ENCODE data around the gene MST1.

MST1 gene

GRCh38 chr3:49650637-49651036, 38.6 kb downstream of the MST1 start:
- H3K4me3 ChIP-seq (ENCODE audit: low read depth in 1 of 2, low read length in 2 of 2) = no peak overlapping the region
- H3K36me3 ChIP-seq (ENCODE audit: control insufficient read depth in 1 of 2, insufficient read depth in 2 of 2, low read length in 2 of 2) = no peaks in the 10 kb centered on the region
- H3K9me3 ChIP-seq (ENCODE audit: control insufficient read depth in 1 of 2, low read length in 2 of 2) = no peaks in the 10 kb centered on the region
- H3K9ac ChIP-seq (ENCODE audit: low read depth in 1 of 2, low read length in 2 of 2) = no peak overlapping the region
- H3K4me1 ChIP-seq (ENCODE audit: control insufficient read depth in 1 of 2, insufficient read depth in 2 of 2, low read length in 2 of 2) = peaks cover 0 to 4% of the 10 kb centered on the region in 2 donors
- H3K27me3 ChIP-seq (ENCODE audit: control insufficient read depth in 1 of 2, insufficient read depth in 2 of 2, low read length in 2 of 2) = no peaks in the 10 kb centered on the region
- no peak overlapping the region for H3K27ac ChIP-seq (ENCODE audit: low read depth, low read length)

GRCh38 chr3:49650177-49650576, 39.1 kb downstream of the MST1 start:
- Histone ChIP-seq H3K27me3 (ENCODE audit: control insufficient read depth in 1 of 2, insufficient read depth in 2 of 2, low read length in 2 of 2) (no peaks in the 10 kb centered on the region), H3K27ac (ENCODE audit: low read depth, low read length) (no peak overlapping the region), H3K4me3 (ENCODE audit: low read depth in 1 of 2, low read length in 2 of 2) (no peak overlapping the region), H3K36me3 (ENCODE audit: control insufficient read depth in 1 of 2, insufficient read depth in 2 of 2, low read length in 2 of 2) (no peaks in the 10 kb centered on the region), H3K9ac (ENCODE audit: low read depth in 1 of 2, low read length in 2 of 2) (no peak overlapping the region), H3K4me1 (ENCODE audit: control insufficient read depth in 1 of 2, insufficient read depth in 2 of 2, low read length in 2 of 2) (peaks cover 0 to under 1% of the 10 kb centered on the region in 2 donors), H3K9me3 (ENCODE audit: control insufficient read depth in 1 of 2, low read length in 2 of 2) (no peaks in the 10 kb centered on the region)

- Histone ChIP-seq H3K9ac (ENCODE audit: low read depth in 1 of 2, low read length in 2 of 2) (no peak overlapping the region), H3K27ac (ENCODE audit: low read depth, low read length) (no peak overlapping the region), H3K4me3 (ENCODE audit: low read depth in 1 of 2, low read length in 2 of 2) (no peak overlapping the region), H3K9me3 (ENCODE audit: control insufficient read depth in 1 of 2, low read length in 2 of 2) (no peaks in the 10 kb centered on the region), H3K36me3 (ENCODE audit: control insufficient read depth in 1 of 2, insufficient read depth in 2 of 2, low read length in 2 of 2) (no peaks in the 10 kb centered on the region), H3K27me3 (ENCODE audit: control insufficient read depth in 1 of 2, insufficient read depth in 2 of 2, low read length in 2 of 2) (no peaks in the 10 kb centered on the region), H3K4me1 (ENCODE audit: control insufficient read depth in 1 of 2, insufficient read depth in 2 of 2, low read length in 2 of 2) (no peaks in the 10 kb centered on the region)
Measured at GRCh38 chr3:49649576-49649975, 39.7 kb downstream of the MST1 start.

DNA sequence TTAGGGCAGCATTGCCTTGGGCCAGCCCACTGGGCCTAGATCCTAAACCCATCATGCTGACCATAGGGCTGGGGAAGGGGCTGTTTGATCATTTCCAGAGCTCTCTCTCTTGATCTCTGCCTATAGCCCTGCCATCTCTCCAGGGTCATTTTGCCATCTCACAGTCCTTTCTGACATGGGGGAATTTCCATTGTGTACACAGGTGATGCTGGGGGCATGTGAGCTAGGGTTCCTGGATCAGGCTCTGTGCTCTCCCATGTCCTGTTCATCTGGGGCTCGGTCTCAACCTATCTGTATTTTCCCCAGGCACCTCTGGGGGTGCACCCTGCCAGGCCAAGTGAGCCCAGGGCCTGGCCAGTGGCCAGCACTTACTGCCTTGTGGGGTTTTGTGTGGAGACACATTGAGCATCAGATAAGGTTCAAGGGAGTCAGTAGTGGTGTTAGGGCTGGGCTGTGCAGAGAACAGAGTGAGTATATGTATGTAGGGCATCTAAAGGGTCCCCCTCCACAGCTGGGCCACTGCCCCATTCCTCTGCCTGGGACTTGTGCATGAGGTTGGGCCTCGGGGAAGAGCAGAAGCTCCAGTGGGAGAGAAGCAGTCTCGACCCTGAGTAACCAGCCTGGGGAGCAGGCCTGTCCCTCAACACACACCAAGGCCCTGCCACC, 40.8 kb downstream of the MST1 start:
- Histone ChIP-seq H3K9ac (ENCODE audit: low read depth in 1 of 2, low read length in 2 of 2) (no peak overlapping the region), H3K36me3 (ENCODE audit: control insufficient read depth in 1 of 2, insufficient read depth in 2 of 2, low read length in 2 of 2) (no peaks in the 10 kb centered on the region), H3K27ac (ENCODE audit: low read depth, low read length) (no peak overlapping the region)

GRCh38 chr3:49647741-49648140, 41.5 kb downstream of the MST1 start:
- Histone ChIP-seq H3K9ac (ENCODE audit: low read depth in 1 of 2, low read length in 2 of 2) (no peak overlapping the region), H3K4me1 (ENCODE audit: control insufficient read depth in 1 of 2, insufficient read depth in 2 of 2, low read length in 2 of 2) (no peaks in the 10 kb centered on the region), H3K4me3 (ENCODE audit: low read depth in 1 of 2, low read length in 2 of 2) (no peak overlapping the region), H3K36me3 (ENCODE audit: control insufficient read depth in 1 of 2, insufficient read depth in 2 of 2, low read length in 2 of 2) (no peaks in the 10 kb centered on the region), H3K27ac (ENCODE audit: low read depth, low read length) (no peak overlapping the region), H3K27me3 (ENCODE audit: control insufficient read depth in 1 of 2, insufficient read depth in 2 of 2, low read length in 2 of 2) (no peaks in the 10 kb centered on the region), H3K9me3 (ENCODE audit: control insufficient read depth in 1 of 2, low read length in 2 of 2) (no peaks in the 10 kb centered on the region)

More for the DNA sequence above, 40.8 kb downstream of the MST1 start:
- Histone ChIP-seq H3K9me3 (ENCODE audit: control insufficient read depth in 1 of 2, low read length in 2 of 2) (no peaks in the 10 kb centered on the region), H3K4me3 (ENCODE audit: low read depth in 1 of 2, low read length in 2 of 2) (no peak overlapping the region), H3K4me1 (ENCODE audit: control insufficient read depth in 1 of 2, insufficient read depth in 2 of 2, low read length in 2 of 2) (no peaks in the 10 kb centered on the region), H3K27me3 (ENCODE audit: control insufficient read depth in 1 of 2, insufficient read depth in 2 of 2, low read length in 2 of 2) (no peaks in the 10 kb centered on the region)

- H3K9ac ChIP-seq (ENCODE audit: low read depth in 1 of 2, low read length in 2 of 2) = no peak overlapping the region
- H3K36me3 ChIP-seq (ENCODE audit: control insufficient read depth in 1 of 2, insufficient read depth in 2 of 2, low read length in 2 of 2) = no peaks in the 10 kb centered on the region
- H3K4me1 ChIP-seq (ENCODE audit: control insufficient read depth in 1 of 2, insufficient read depth in 2 of 2, low read length in 2 of 2) = no peaks in the 10 kb centered on the region
- H3K9me3 ChIP-seq (ENCODE audit: control insufficient read depth in 1 of 2, low read length in 2 of 2) = no peaks in the 10 kb centered on the region
- no peak overlapping the region for H3K4me3 ChIP-seq (ENCODE audit: low read depth in 1 of 2, low read length in 2 of 2)
- no peaks in the 10 kb centered on the region for H3K27me3 ChIP-seq (ENCODE audit: control insufficient read depth in 1 of 2, insufficient read depth in 2 of 2, low read length in 2 of 2)
- no peak overlapping the region for H3K27ac ChIP-seq (ENCODE audit: low read depth, low read length)
Measured at GRCh38 chr3:49646236-49646635, 43.0 kb downstream of the MST1 start.

- no peaks in the 10 kb centered on the region for H3K27me3 ChIP-seq (ENCODE audit: control insufficient read depth in 1 of 2, insufficient read depth in 2 of 2, low read length in 2 of 2)
Measured at GRCh38 chr3:49644684-49645083, 44.6 kb downstream of the MST1 start.

GRCh38 chr3:49642708-49643145, 46.5 kb downstream of the MST1 start:
- no peak overlapping the region for H3K9ac ChIP-seq (ENCODE audit: low read depth in 1 of 2, low read length in 2 of 2)
- no peaks in the 10 kb centered on the region for H3K4me1 ChIP-seq (ENCODE audit: control insufficient read depth in 1 of 2, insufficient read depth in 2 of 2, low read length in 2 of 2)
- no peak overlapping the region for H3K4me3 ChIP-seq (ENCODE audit: low read depth in 1 of 2, low read length in 2 of 2)
- H3K27ac ChIP-seq (ENCODE audit: low read depth, low read length) = no peak overlapping the region
- no peaks in the 10 kb centered on the region for H3K9me3 ChIP-seq (ENCODE audit: control insufficient read depth in 1 of 2, low read length in 2 of 2)
- H3K27me3 ChIP-seq (ENCODE audit: control insufficient read depth in 1 of 2, insufficient read depth in 2 of 2, low read length in 2 of 2) = no peaks in the 10 kb centered on the region
- H3K36me3 ChIP-seq (ENCODE audit: control insufficient read depth in 1 of 2, insufficient read depth in 2 of 2, low read length in 2 of 2) = no peaks in the 10 kb centered on the region

More at GRCh38 chr3:49644684-49645083, 44.6 kb downstream of the MST1 start:
- Histone ChIP-seq H3K4me3 (ENCODE audit: low read depth in 1 of 2, low read length in 2 of 2) (no peak overlapping the region), H3K36me3 (ENCODE audit: control insufficient read depth in 1 of 2, insufficient read depth in 2 of 2, low read length in 2 of 2) (no peaks in the 10 kb centered on the region), H3K9ac (ENCODE audit: low read depth in 1 of 2, low read length in 2 of 2) (no peak overlapping the region), H3K27ac (ENCODE audit: low read depth, low read length) (no peak overlapping the region), H3K9me3 (ENCODE audit: control insufficient read depth in 1 of 2, low read length in 2 of 2) (no peaks in the 10 kb centered on the region), H3K4me1 (ENCODE audit: control insufficient read depth in 1 of 2, insufficient read depth in 2 of 2, low read length in 2 of 2) (no peaks in the 10 kb centered on the region)

GRCh38 chr3:49641921-49642707, 47.2 kb downstream of the MST1 start:
- Histone ChIP-seq H3K27ac (ENCODE audit: low read depth, low read length) (no peak overlapping the region), H3K4me1 (ENCODE audit: control insufficient read depth in 1 of 2, insufficient read depth in 2 of 2, low read length in 2 of 2) (no peaks in the 10 kb centered on the region), H3K4me3 (ENCODE audit: low read depth in 1 of 2, low read length in 2 of 2) (no peak overlapping the region), H3K9me3 (ENCODE audit: control insufficient read depth in 1 of 2, low read length in 2 of 2) (no peaks in the 10 kb centered on the region), H3K36me3 (ENCODE audit: control insufficient read depth in 1 of 2, insufficient read depth in 2 of 2, low read length in 2 of 2) (no peaks in the 10 kb centered on the region), H3K27me3 (ENCODE audit: control insufficient read depth in 1 of 2, insufficient read depth in 2 of 2, low read length in 2 of 2) (no peaks in the 10 kb centered on the region), H3K9ac (ENCODE audit: low read depth in 1 of 2, low read length in 2 of 2) (no peak overlapping the region)

DNA sequence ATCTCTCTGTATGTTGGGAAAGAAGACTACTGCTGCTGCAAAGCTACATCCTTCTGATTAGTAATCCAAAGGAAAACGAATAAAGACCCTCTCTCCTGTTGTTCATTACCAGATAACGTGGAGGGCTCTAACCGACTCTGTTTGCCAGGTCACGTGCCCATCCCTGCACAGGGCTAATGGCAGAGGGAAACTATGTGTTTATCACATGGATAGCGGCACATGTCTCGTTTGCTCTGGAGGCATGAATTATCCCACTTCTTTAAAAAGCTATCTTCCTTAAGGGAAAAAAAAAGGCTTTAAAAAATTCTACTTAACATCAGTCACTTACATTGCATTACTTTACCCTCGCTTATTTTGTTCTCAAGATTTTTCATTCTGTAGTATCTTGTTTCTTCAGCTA, 48.0 kb downstream of the MST1 start:
- Histone ChIP-seq H3K27me3 (ENCODE audit: control insufficient read depth in 1 of 2, insufficient read depth in 2 of 2, low read length in 2 of 2) (no peaks in the 10 kb centered on the region), H3K27ac (ENCODE audit: low read depth, low read length) (no peak overlapping the region), H3K9me3 (ENCODE audit: control insufficient read depth in 1 of 2, low read length in 2 of 2) (no peaks in the 10 kb centered on the region), H3K36me3 (ENCODE audit: control insufficient read depth in 1 of 2, insufficient read depth in 2 of 2, low read length in 2 of 2) (no peaks in the 10 kb centered on the region), H3K4me3 (ENCODE audit: low read depth in 1 of 2, low read length in 2 of 2) (no peak overlapping the region), H3K9ac (ENCODE audit: low read depth in 1 of 2, low read length in 2 of 2) (no peak overlapping the region), H3K4me1 (ENCODE audit: control insufficient read depth in 1 of 2, insufficient read depth in 2 of 2, low read length in 2 of 2) (no peaks in the 10 kb centered on the region)

Data from duodenal mucosa (tissue), 2 donors.